GM23338 (cell line): Measurements from ENCODE around the gene CYBA. TPM values are rescaled to one million over a fixed set of nuclear protein-coding genes. Genes with fewer than 3 reads are reported as not detected.
A peak's percentile ranks its signal among the peaks of the same experiment; 100 is the strongest.

Source experiments
- ATAC-seq: fragments of 200-7000 bp; cut with Tn5 transposase; 3 replicates; pipeline ENCODE4 v1.9.1; 2020
- DNase-seq: peaks from one replicate; pipeline ENCODE4 v3.0.0-alpha.2; 2015; ENCODE audit warnings: low spot score
- H2AFZ ChIP-seq: fragments of 200-600 bp; sonication (generic); 2 replicates; pipeline ENCODE4 v1.8.0; 2016; ENCODE audit warnings: antibody characterized with exemption, mild to moderate bottlenecking, moderate library complexity
- H3F3A ChIP-seq: fragments of 200-600 bp; sonication (generic); replicated peaks from 2 replicates; pipeline ENCODE4 v1.8.0; 2017; ENCODE audit warnings: antibody characterized with exemption, mixed run types, low read depth
- H3K27ac ChIP-seq: fragments of 200-600 bp; sonication (generic); 2 replicates; pipeline ENCODE4 v1.6.1; 2016; ENCODE audit warnings: low read depth
- H3K27me3 ChIP-seq: fragments of 200-600 bp; sonication (generic); 2 replicates; pipeline ENCODE4 v1.8.0; 2016; ENCODE audit warnings: mild to moderate bottlenecking, mixed run types, moderate library complexity; ENCODE audit not compliant: insufficient read depth
- H3K36me3 ChIP-seq: fragments of 200-600 bp; sonication (generic); 2 replicates; pipeline ENCODE4 v1.8.0; 2016; ENCODE audit warnings: mild to moderate bottlenecking; ENCODE audit not compliant: insufficient read depth
- H3K4me1 ChIP-seq: fragments of 200-600 bp; sonication (generic); 2 replicates; pipeline ENCODE4 v1.8.0; 2016; ENCODE audit warnings: mild to moderate bottlenecking, moderate library complexity; ENCODE audit not compliant: insufficient read depth
- H3K4me2 ChIP-seq: fragments of 200-600 bp; sonication (generic); 2 replicates; pipeline ENCODE4 v1.7.1; 2017; ENCODE audit warnings: mixed run types
- H3K4me3 ChIP-seq: fragments of 200-600 bp; sonication (generic); 2 replicates; pipeline ENCODE4 v1.6.1; 2016; ENCODE audit warnings: mixed run types
- H3K79me2 ChIP-seq: fragments of 200-600 bp; sonication (generic); replicated peaks from 2 replicates; pipeline ENCODE4 v1.8.0; 2017; ENCODE audit warnings: mild to moderate bottlenecking; ENCODE audit not compliant: insufficient read depth
- H3K9me2 ChIP-seq: fragments of 200-600 bp; sonication (generic); 2 replicates; pipeline ENCODE4 v1.8.0; 2017; ENCODE audit not compliant: insufficient read depth
- H4K20me1 ChIP-seq: fragments of 200-600 bp; sonication (generic); replicated peaks from 2 replicates; pipeline ENCODE4 v1.8.0; 2017; ENCODE audit warnings: mild to moderate bottlenecking; ENCODE audit not compliant: insufficient read depth
- H3K27ac Mint-ChIP-seq: 2 replicates; pipeline ENCODE4 v1.8.0; 2020; ENCODE audit warnings: inconsistent platforms, mild to moderate bottlenecking, moderate library complexity, mixed read lengths
- H3K27me3 Mint-ChIP-seq: 3 replicates; pipeline ENCODE4 v1.8.0; 2022; ENCODE audit warnings: low read depth, mild to moderate bottlenecking, moderate library complexity, mixed read lengths, inconsistent platforms; ENCODE audit not compliant: insufficient read depth, poor library complexity
- H3K36me3 Mint-ChIP-seq: 3 replicates; pipeline ENCODE4 v1.8.0; 2021; ENCODE audit warnings: low read depth, mild to moderate bottlenecking, inconsistent platforms, moderate library complexity, mixed read lengths
- H3K4me1 Mint-ChIP-seq: 3 replicates; pipeline ENCODE4 v1.8.0; 2020; ENCODE audit warnings: mild to moderate bottlenecking, inconsistent platforms, mixed read lengths
- H3K4me3 Mint-ChIP-seq: 3 replicates; pipeline ENCODE4 v1.8.0; 2021; ENCODE audit warnings: moderate library complexity, mild to moderate bottlenecking, inconsistent platforms, mixed read lengths
- H3K9me3 Mint-ChIP-seq: 3 replicates; pipeline ENCODE4 v1.8.0; 2020; ENCODE audit warnings: moderate library complexity, mild to moderate bottlenecking, inconsistent platforms, mixed read lengths
- CREB1 ChIP-seq: fragments of 250-450 bp; sonication (Bioruptor Pico); IDR thresholded peaks from 2 replicates; pipeline ENCODE4 v1.5.0; 2020; ENCODE audit warnings: low read depth, mild to moderate bottlenecking, moderate library complexity
- CTCF ChIP-seq, 2 experiments: fragments of 200-600 bp in 1 of 2; sonication (generic) in 1 of 2; conservative IDR thresholded peaks; 2 replicates each; pipeline versions ENCODE4 v1.5.1 to v1.6.1; 2016 to 2017; ENCODE audit warnings: antibody characterized with exemption in 2 of 2, low read depth in 2 of 2, mild to moderate bottlenecking in 2 of 2, moderate library complexity in 1 of 2
- ETS1 ChIP-seq: IDR thresholded peaks from 2 replicates; pipeline ENCODE4 v1.6.1; 2016; ENCODE audit warnings: antibody characterized with exemption
- EZH2 ChIP-seq: fragments of 200-600 bp; sonication (generic); IDR thresholded peaks from one replicate; pipeline ENCODE4 v1.8.0; 2017; ENCODE audit warnings: antibody characterized with exemption, mild to moderate bottlenecking, low read depth; ENCODE audit not compliant: unreplicated experiment
- JUNB ChIP-seq: IDR thresholded peaks from one replicate; pipeline ENCODE4 v1.6.1; 2016; ENCODE audit warnings: antibody characterized with exemption; ENCODE audit not compliant: unreplicated experiment
- NANOG ChIP-seq: IDR thresholded peaks from 2 replicates; pipeline ENCODE4 v1.6.1; 2016; ENCODE audit warnings: antibody characterized with exemption, borderline replicate concordance
- REST ChIP-seq: IDR thresholded peaks from one replicate; pipeline ENCODE4 v1.6.1; 2018; ENCODE audit warnings: antibody characterized with exemption; ENCODE audit not compliant: unreplicated experiment
- STAT1 ChIP-seq: IDR thresholded peaks from one replicate; pipeline ENCODE4 v1.6.1; 2016; ENCODE audit warnings: antibody characterized with exemption; ENCODE audit not compliant: unreplicated experiment
- ZNF331 ChIP-seq: fragments of 250-450 bp; sonication (Bioruptor Pico); IDR thresholded peaks from 2 replicates; pipeline ENCODE4 v1.5.0; 2020; ENCODE audit warnings: low read depth, mild to moderate bottlenecking, moderate library complexity
- polyA plus RNA-seq: library from polyadenylated mRNA; unstranded; fragments of >200 nt; fragmentation: Nextera tagmentation; extraction: Ambion mirVana; gene quantifications from 2 replicates; pipeline ENCODE4 v1.2.1, GENCODE V29; 2016
- total RNA-seq: library from RNA; depleted of rRNA; stranded (reverse); fragments of >200 nt; shearing (Covaris generic); gene quantifications from 2 replicates; pipeline ENCODE4 v1.2.3, GENCODE V29; 2014

The CYBA gene
- total and polyA plus RNA-seq, 2 experiments from 2014 or later = 275 to 281 TPM

- H3K36me3 Mint-ChIP-seq = peaks cover 18% of the 10 kb centered on the region
- H3K9me3 Mint-ChIP-seq = no peaks in the 10 kb centered on the region
- ATAC-seq (no peak), DNase-seq (no peak)
- Histone ChIP-seq H3K4me3 (no peak overlapping the region), H3K27ac (no peak overlapping the region), H3K27me3 (no peaks in the 10 kb centered on the region), H3K4me2 (no peak overlapping the region), H2AFZ (no peak overlapping the region), H3K4me1 (peaks cover 7% of the 10 kb centered on the region), H3K79me2 (peaks cover 28% of the 10 kb centered on the region), H4K20me1 (peaks cover 23% of the 10 kb centered on the region; the same call in 1 of the 2 replicates), H3F3A (0 out of 2 replicates have a peak, but pooled peaks cover 8% of the 10 kb centered on the region), H3K9me2 (no peaks in the 10 kb centered on the region), H3K36me3 (peaks cover 7% of the 10 kb centered on the region)
- H3K27ac Mint-ChIP-seq = no peak overlapping the region
- TF ChIP-seq REST = no peak
- no peak for TF ChIP-seq JUNB
- no peak for TF ChIP-seq NANOG
- no peak for TF ChIP-seq STAT1
- no peak; a peak in 1 of 4 replicates for TF ChIP-seq CTCF (conservative IDR thresholded peaks at IDR 0.05; ENCODE audit: low read depth in 2 of 2)
- no peak for TF ChIP-seq CREB1 (CRISPR knock-in tag)
- peaks cover 4% of the 10 kb centered on the region; the same call in 2 of the 3 replicates for H3K4me1 Mint-ChIP-seq
- H3K4me3 Mint-ChIP-seq = no peak overlapping the region
- H3K27me3 Mint-ChIP-seq = peaks cover 2% of the 10 kb centered on the region
Observed at GRCh38 chr16:88655733-88656281, 5.0 kb upstream of the CYBA start.

- Mint-ChIP-seq H3K27ac (peak overlapping the region; percentile 31; the same call in 1 of the 2 replicates), H3K4me1 (peaks cover 4% of the 10 kb centered on the region; the same call in 2 of the 3 replicates), H3K9me3 (no peaks in the 10 kb centered on the region), H3K36me3 (peaks cover 17% of the 10 kb centered on the region), H3K4me3 (no peak overlapping the region), H3K27me3 (peaks cover 2% of the 10 kb centered on the region)
- DNase-seq (no peak), ATAC-seq (no peak)
- Histone ChIP-seq H3K36me3 (peaks cover 7% of the 10 kb centered on the region), H2AFZ (no peak overlapping the region), H3K4me3 (no peak overlapping the region), H3K4me2 (no peak overlapping the region), H3K79me2 (peaks cover 23% of the 10 kb centered on the region), H3F3A (0 out of 2 replicates have a peak, but pooled peaks cover 7% of the 10 kb centered on the region), H3K27ac (no peak overlapping the region), H3K4me1 (peaks cover 4% of the 10 kb centered on the region; the same call in 1 of the 2 replicates), H4K20me1 (peaks cover 18% of the 10 kb centered on the region; the same call in 1 of the 2 replicates), H3K27me3 (no peaks in the 10 kb centered on the region), H3K9me2 (no peaks in the 10 kb centered on the region)
- no peak for TF ChIP-seq EZH2
- no peak for TF ChIP-seq STAT1
- TF ChIP-seq CTCF (conservative IDR thresholded peaks at IDR 0.05; ENCODE audit: low read depth in 2 of 2) = no peak
- TF ChIP-seq ZNF331 (CRISPR knock-in tag) = no peak
- TF ChIP-seq REST = no peak
- TF ChIP-seq ETS1 = no peak
- no peak for TF ChIP-seq JUNB
Observed at GRCh38 chr16:88655053-88655732, 4.3 kb upstream of the CYBA start.
